Progenitor cell of endocrine pancreas (in vitro differentiated cells): ENCODE data around the gene KCNQ1. TPM values are rescaled to one million over a fixed set of nuclear protein-coding genes. Genes with fewer than 3 reads are reported as not detected.

Source experiments
- DNase-seq: peaks from one replicate; pipeline ENCODE4 v3.0.0; 2021; ENCODE audit warnings: low spot score; ENCODE audit not compliant: unreplicated experiment
- H3K27ac Mint-ChIP-seq: 2 replicates; pipeline ENCODE4 v1.8.0; 2021; ENCODE audit warnings: mild to moderate bottlenecking, moderate library complexity, mixed read lengths
- H3K27me3 Mint-ChIP-seq: 2 replicates; pipeline ENCODE4 v1.8.0; 2021; ENCODE audit warnings: mixed read lengths
- H3K36me3 Mint-ChIP-seq: 2 replicates; pipeline ENCODE4 v1.8.0; 2022; ENCODE audit warnings: mixed read lengths; ENCODE audit not compliant: insufficient read depth
- H3K4me1 Mint-ChIP-seq: 2 replicates; pipeline ENCODE4 v1.8.0; 2021; ENCODE audit warnings: low read depth, mixed read lengths
- H3K4me3 Mint-ChIP-seq: 2 replicates; pipeline ENCODE4 v1.8.0; 2021; ENCODE audit warnings: low read depth, mild to moderate bottlenecking, moderate library complexity, mixed read lengths
- H3K9me3 Mint-ChIP-seq: 2 replicates; pipeline ENCODE4 v1.8.0; 2021; ENCODE audit warnings: low read depth, mixed read lengths
- total RNA-seq: library from RNA; stranded (reverse); gene quantifications from 2 replicates; pipeline ENCODE4 v1.2.1, GENCODE V29; 2021
- TF ChIP-seq, protein P1 (sequence below): fragments of 200-600 bp; sonication (generic); IDR thresholded peaks from one replicate; pipeline ENCODE4 v1.5.0; 2021; ENCODE audit warnings: antibody characterized with exemption, mild to moderate bottlenecking; ENCODE audit not compliant: unreplicated experiment

KCNQ1 gene
- total RNA-seq, 1 donor from 2014 or later: 3.3 TPM

DNA sequence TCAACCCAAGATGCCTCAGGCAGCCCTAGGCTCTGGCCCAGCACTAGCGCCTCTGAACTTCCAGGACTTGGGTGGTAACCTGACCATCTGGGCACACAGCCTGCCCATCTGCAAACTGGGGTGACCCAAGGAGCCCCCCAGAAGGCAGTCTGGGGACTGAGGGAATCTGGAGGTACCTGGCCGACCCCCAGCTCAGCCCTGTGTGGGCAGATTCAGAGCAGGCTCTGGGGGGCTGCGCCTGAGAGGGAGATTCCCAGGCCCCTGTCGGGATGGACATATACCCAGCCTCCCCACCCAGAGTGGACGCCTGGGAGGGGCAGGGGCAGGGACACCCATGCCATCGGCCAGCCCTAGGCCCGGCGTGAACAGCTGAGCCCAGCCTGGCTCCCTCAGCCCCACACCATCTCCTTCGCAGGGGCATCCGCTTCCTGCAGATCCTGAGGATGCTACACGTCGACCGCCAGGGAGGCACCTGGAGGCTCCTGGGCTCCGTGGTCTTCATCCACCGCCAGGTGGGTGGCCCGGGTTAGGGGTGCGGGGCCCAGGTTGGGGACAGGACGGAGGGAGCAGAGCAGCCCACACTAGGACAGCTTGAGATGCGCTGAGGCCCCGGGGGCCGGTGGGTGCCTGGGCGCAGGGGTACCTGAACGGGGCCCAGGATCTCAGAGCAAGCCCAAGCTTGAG is 126.9 kb downstream of the KCNQ1 start:
- DNase-seq: no peak
- Mint-ChIP-seq H3K36me3 (no peaks in the 10 kb centered on the region), H3K9me3 (no peaks in the 10 kb centered on the region), H3K27me3 (peaks cover 15% of the 10 kb centered on the region), H3K4me1 (peaks cover 5% of the 10 kb centered on the region), H3K4me3 (no peak overlapping the region), H3K27ac (no peak overlapping the region)
- TF ChIP-seq, protein P1, sequence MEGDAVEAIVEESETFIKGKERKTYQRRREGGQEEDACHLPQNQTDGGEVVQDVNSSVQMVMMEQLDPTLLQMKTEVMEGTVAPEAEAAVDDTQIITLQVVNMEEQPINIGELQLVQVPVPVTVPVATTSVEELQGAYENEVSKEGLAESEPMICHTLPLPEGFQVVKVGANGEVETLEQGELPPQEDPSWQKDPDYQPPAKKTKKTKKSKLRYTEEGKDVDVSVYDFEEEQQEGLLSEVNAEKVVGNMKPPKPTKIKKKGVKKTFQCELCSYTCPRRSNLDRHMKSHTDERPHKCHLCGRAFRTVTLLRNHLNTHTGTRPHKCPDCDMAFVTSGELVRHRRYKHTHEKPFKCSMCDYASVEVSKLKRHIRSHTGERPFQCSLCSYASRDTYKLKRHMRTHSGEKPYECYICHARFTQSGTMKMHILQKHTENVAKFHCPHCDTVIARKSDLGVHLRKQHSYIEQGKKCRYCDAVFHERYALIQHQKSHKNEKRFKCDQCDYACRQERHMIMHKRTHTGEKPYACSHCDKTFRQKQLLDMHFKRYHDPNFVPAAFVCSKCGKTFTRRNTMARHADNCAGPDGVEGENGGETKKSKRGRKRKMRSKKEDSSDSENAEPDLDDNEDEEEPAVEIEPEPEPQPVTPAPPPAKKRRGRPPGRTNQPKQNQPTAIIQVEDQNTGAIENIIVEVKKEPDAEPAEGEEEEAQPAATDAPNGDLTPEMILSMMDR: no peak

- Mint-ChIP-seq H3K27ac (no peak overlapping the region), H3K27me3 (peaks cover 15% of the 10 kb centered on the region), H3K36me3 (no peaks in the 10 kb centered on the region), H3K4me1 (peaks cover under 1% of the 10 kb centered on the region), H3K9me3 (no peaks in the 10 kb centered on the region), H3K4me3 (no peak overlapping the region)
- TF ChIP-seq, protein P1: no peak
- DNase-seq: no peak
Observed at GRCh38 chr11:2572491-2573239, 127.9 kb downstream of the KCNQ1 start.

DNA sequence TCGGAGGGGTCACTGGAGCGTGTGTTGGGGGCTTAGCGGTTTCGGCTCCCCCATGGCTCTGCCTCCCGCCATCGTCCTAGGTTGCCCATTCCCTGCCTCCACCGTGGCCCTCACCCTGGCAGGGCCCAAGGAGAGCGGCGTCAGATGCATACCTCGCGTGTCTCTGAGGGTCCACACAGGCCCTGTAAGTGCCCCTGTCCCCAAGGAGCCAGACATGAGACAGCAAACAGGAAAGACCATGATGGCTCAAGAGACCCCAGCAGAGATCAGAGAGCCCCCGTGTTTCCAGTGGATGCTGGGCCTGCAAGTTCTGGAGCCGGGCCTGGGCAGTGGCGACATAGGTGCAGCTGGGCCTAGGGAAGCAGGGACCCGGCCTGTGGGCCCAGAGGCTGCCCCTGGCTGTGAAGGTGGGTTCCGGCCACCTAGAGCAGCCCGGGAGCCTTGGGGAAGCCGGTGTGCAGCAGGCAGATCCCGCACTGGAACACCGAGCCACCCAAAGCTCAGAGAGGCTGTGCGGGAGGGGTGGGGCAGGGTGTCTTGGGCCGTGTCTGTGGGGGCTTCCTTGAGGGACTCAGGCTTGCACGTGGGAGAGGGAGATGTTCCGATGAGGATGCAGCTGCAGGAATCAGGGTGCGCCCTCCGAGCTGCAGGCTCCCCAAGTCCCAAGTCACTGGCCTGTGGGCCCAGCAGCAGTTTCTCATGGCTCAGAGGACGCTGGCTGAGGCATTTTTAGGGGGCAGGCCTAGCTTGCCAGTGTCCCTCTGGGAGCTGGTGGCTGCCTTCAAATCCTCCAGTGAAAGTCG is 128.6 kb downstream of the KCNQ1 start:
- no peaks in the 10 kb centered on the region for H3K36me3 Mint-ChIP-seq

DNA sequence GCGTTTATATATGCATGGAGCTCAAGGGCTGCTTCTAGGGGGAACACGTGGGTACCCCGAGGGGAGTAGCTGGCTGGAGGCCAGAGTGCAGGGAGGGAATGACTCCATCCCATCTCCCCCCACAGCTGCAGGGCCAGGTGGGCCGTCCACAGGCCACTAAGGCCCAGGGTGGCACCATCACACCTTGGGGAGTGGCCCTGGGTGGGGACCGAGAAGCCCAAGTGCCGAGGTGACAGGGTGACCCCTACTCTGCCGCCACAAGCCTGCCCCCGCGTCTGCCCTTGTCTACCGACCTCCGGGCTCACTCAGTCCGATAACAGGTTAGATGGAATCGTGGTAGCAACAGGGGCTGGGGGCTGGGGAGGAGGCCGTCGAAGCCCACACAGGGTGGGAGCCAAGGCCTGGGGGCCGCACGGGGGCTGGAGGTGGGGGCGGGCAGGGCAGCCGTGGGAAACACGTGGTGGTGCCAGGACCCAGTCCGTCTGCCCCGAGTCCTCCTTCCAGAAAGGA is 129.3 kb downstream of the KCNQ1 start:
- TF ChIP-seq, protein P1: no peak
- Mint-ChIP-seq H3K36me3 (no peaks in the 10 kb centered on the region), H3K27me3 (peaks cover 19% of the 10 kb centered on the region), H3K9me3 (no peaks in the 10 kb centered on the region), H3K4me3 (no peak overlapping the region), H3K27ac (no peak overlapping the region), H3K4me1 (no peaks in the 10 kb centered on the region)
- DNase-seq: no peak

More for the DNA sequence above, 128.6 kb downstream of the KCNQ1 start:
- peaks cover 15% of the 10 kb centered on the region for H3K27me3 Mint-ChIP-seq
- H3K9me3 Mint-ChIP-seq: no peaks in the 10 kb centered on the region
- TF ChIP-seq, protein P1: no peak
- no peaks in the 10 kb centered on the region for H3K4me1 Mint-ChIP-seq
- no peak for DNase-seq
- no peak overlapping the region for H3K4me3 Mint-ChIP-seq
- H3K27ac Mint-ChIP-seq: no peak overlapping the region
